MCF 10A (cell line): ENCODE results near the gene GOLIM4. TPM values are rescaled to one million over a fixed set of nuclear protein-coding genes. Genes with fewer than 3 reads are reported as not detected.

Experiments used
- BruUV-seq: library from RNA; stranded (reverse); fragments of 400-500 nt; replicated peaks from 2 replicates; lab custom pipeline; 2021; lab: Mats Ljungman, UMichigan
- CTCF ChIA-PET: fragments of 300-600 bp; sonication (Branson Sonifier 250); formaldehyde crosslinking; extraction: SDS; loops from one replicate; lab custom pipeline; 2021; ENCODE audit warnings: antibody characterized with exemption, inconsistent platforms; lab: Yijun Ruan, JAX
- POLR2A ChIA-PET: fragments of 300-600, 350-650 bp; sonication (Branson Sonifier 250); formaldehyde crosslinking; extraction: SDS; loops from one replicate; lab custom pipeline; 2020; ENCODE audit warnings: antibody characterized with exemption, inconsistent platforms; lab: Yijun Ruan, JAX
- DNase-seq: peaks from one replicate; pipeline ENCODE4 v3.0.0-alpha.2; 2018; ENCODE audit not compliant: unreplicated experiment
- H3K27ac Mint-ChIP-seq: one replicate; pipeline ENCODE4 v1.8.0; 2022; ENCODE audit warnings: mild to moderate bottlenecking, low read depth, mixed read lengths; ENCODE audit not compliant: unreplicated experiment
- H3K27me3 Mint-ChIP-seq: one replicate; pipeline ENCODE4 v1.8.0; 2022; ENCODE audit warnings: mixed read lengths; ENCODE audit not compliant: insufficient read depth, unreplicated experiment
- H3K36me3 Mint-ChIP-seq: one replicate; pipeline ENCODE4 v1.8.0; 2022; ENCODE audit warnings: mild to moderate bottlenecking, moderate library complexity, mixed read lengths; ENCODE audit not compliant: insufficient read depth, unreplicated experiment
- H3K4me1 Mint-ChIP-seq: one replicate; pipeline ENCODE4 v1.8.0; 2022; ENCODE audit warnings: mixed read lengths; ENCODE audit not compliant: insufficient read depth, unreplicated experiment
- H3K4me3 Mint-ChIP-seq: one replicate; pipeline ENCODE4 v1.8.0; 2022; ENCODE audit warnings: mild to moderate bottlenecking, moderate library complexity, mixed read lengths; ENCODE audit not compliant: unreplicated experiment
- H3K9me3 Mint-ChIP-seq: one replicate; pipeline ENCODE4 v1.8.0; 2022; ENCODE audit warnings: mixed read lengths; ENCODE audit not compliant: unreplicated experiment
- CTCF ChIP-seq: fragments of 200-600 bp; IDR thresholded peaks from one replicate; pipeline ENCODE4 v1.8.0; 2022; ENCODE audit warnings: antibody characterized with exemption, mild to moderate bottlenecking; ENCODE audit not compliant: unreplicated experiment
- intact Hi-C: fragments of 100-400 bp; cut with micrococcal nuclease; formaldehyde crosslinking; loops from 2 replicates; pipeline ENCODE4 v1.14.1; 2022
- total RNA-seq: library from RNA; stranded (reverse); gene quantifications from 2 replicates; pipeline ENCODE4 v1.2.3, GENCODE V29; 2022

GOLIM4 gene
- total RNA-seq, 1 experiment from 2014 or later = 25.8 TPM

GRCh38 chr3:168052515-168052914 is 43.2 kb downstream of the GOLIM4 start:
- Mint-ChIP-seq H3K36me3 (no peaks in the 10 kb centered on the region), H3K4me1 (peaks cover 25% of the 10 kb centered on the region), H3K9me3 (no peaks in the 10 kb centered on the region), H3K27ac (no peak overlapping the region), H3K27me3 (no peaks in the 10 kb centered on the region), H3K4me3 (no peak overlapping the region)
- CTCF ChIA-PET = interaction anchor here (0.6 to 18.3 kb wide), 13 partner anchors 9 to 591 kb away, joined by 3 to 459 read pairs (median 5); partner anchors contain the start of gene GOLIM4
- BruUV-seq = no TSS peak
- TF ChIP-seq CTCF = no peak
- no peak for DNase-seq
- intact Hi-C loops = no loop called here
- POLR2A ChIA-PET = interaction anchor here (1.0 to 1.2 kb wide), 3 partner anchors 9 to 114 kb away, joined by 3 to 4 read pairs (median 4); no protein-coding TSS in a partner anchor

DNA sequence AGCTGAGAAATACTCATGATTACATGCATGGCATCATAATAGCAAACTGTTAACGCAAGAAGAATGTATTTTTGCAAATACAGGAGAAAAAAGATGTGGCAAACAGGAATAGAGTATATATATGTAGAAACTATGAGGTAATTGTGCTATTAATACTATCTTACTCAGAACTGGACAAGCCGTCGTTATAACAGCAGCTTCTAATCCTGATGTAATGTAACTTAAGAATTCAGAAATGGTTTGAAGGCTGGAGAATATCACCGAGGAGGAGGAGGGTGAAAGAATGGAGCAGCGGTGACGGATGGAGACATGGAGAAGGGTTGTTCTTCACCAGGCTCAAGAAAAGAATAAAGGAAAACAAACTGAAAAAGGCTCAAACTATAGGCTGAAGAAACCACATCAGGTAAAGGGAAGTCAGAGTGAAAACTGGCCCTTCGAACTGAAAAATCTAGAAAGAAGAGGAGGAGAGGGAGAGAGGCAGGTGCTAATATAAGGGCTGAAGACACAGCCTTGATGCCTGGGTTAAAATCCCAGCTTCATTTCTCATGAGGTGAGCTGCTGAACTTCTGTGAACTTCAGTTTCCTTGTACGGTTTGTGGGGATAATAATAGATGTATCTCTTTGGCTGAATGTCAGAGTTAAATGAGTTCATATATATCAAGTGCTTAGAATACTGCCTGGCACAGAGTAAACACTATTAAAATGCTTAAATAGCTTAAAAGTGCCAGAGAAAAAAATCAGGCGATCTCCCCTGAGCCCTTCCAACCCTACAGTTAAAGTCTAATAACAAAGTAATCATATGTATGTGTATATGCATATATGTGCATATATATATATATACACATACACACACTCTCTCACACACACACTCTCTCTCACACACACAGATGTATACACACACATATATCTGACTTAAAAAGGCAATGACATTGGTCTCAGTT is 43.9 kb downstream of the GOLIM4 start:
- Mint-ChIP-seq H3K4me1 (peaks cover 25% of the 10 kb centered on the region), H3K36me3 (no peaks in the 10 kb centered on the region), H3K27ac (no peak overlapping the region), H3K9me3 (no peaks in the 10 kb centered on the region), H3K27me3 (no peaks in the 10 kb centered on the region), H3K4me3 (no peak overlapping the region)
- ChIA-PET CTCF (interaction anchor here (0.6 to 18.3 kb wide), 11 partner anchors 8 to 1177 kb away, joined by 3 to 459 read pairs (median 4); partner anchors contain the start of gene GOLIM4), POLR2A (interaction anchor here (0.7 to 1.2 kb wide), 4 partner anchors 9 to 42 kb away, joined by 3 to 4 read pairs (median 3); no protein-coding TSS in a partner anchor)
- intact Hi-C loops = no loop called here
- no peak for TF ChIP-seq CTCF
- no TSS peak for BruUV-seq
- no peak for DNase-seq

GRCh38 chr3:168051070-168051469 is 44.7 kb downstream of the GOLIM4 start:
- DNase-seq = no peak
- H3K27ac Mint-ChIP-seq = no peak overlapping the region
- intact Hi-C loops = no loop called here

More at GRCh38 chr3:168051070-168051469, 44.7 kb downstream of the GOLIM4 start:
- POLR2A ChIA-PET = interaction anchor here (0.7 to 1.1 kb wide), 3 partner anchors 10 to 43 kb away, joined by 3 read pairs; no protein-coding TSS in a partner anchor
- no peaks in the 10 kb centered on the region for H3K9me3 Mint-ChIP-seq
- TF ChIP-seq CTCF = no peak
- CTCF ChIA-PET = interaction anchor here (0.7 to 18.3 kb wide), 5 partner anchors 10 to 111 kb away, joined by 3 to 459 read pairs (median 18); partner anchors contain the start of gene GOLIM4
- no TSS peak for BruUV-seq
- H3K36me3 Mint-ChIP-seq = no peaks in the 10 kb centered on the region
- peaks cover 25% of the 10 kb centered on the region for H3K4me1 Mint-ChIP-seq
- H3K27me3 Mint-ChIP-seq = no peaks in the 10 kb centered on the region
- H3K4me3 Mint-ChIP-seq = no peak overlapping the region
